HCT116 (cell line): ENCODE data around the gene PLEKHN1. TPM values are rescaled to one million over a fixed set of nuclear protein-coding genes. Genes with fewer than 3 reads are reported as not detected.

Source experiments
- ATAC-seq: fragments of 200-7000 bp; cut with Tn5 transposase; 2 replicates; pipeline ENCODE4 v1.9.1; 2020; ENCODE audit warnings: mild to moderate bottlenecking, moderate library complexity
- BruUV-seq: library from RNA; stranded (reverse); fragments of 400-500 nt; replicated peaks from 2 replicates; lab custom pipeline; 2021; lab: Mats Ljungman, UMichigan
- CTCF ChIA-PET: fragments of 300-600 bp; sonication (Branson Sonifier 250); formaldehyde crosslinking; loops from one replicate; lab custom pipeline; 2021; ENCODE audit warnings: antibody characterized with exemption; lab: Charles Lee
- POLR2A ChIA-PET: fragments of 300-600, 350-600 bp; sonication (Branson Sonifier 250); formaldehyde crosslinking; loops from one replicate; lab custom pipeline; 2021; ENCODE audit warnings: antibody characterized with exemption; lab: Charles Lee
- RAD21 ChIA-PET, 2 experiments: fragments of 300-600 bp; sonication (Branson Sonifier 250); formaldehyde crosslinking; loops; one replicate each; lab custom pipeline; 2023; ENCODE audit warnings: low total read pairs in 2 of 2; ENCODE audit not compliant: uncharacterized antibody in 2 of 2, unreplicated experiment in 2 of 2, low non-redundant PET in 1 of 2; lab: Charles Lee
- DNase-seq: peaks from one replicate; pipeline ENCODE4 v3.0.0-alpha.2; 2010; ENCODE audit warnings: low read depth, low spot score
- H2AFZ ChIP-seq: fragments of 200-600 bp; shearing (Covaris generic), sonication (generic); 2 replicates; pipeline ENCODE4 v1.6.1; 2017; ENCODE audit warnings: low read depth, mixed run types, mixed read lengths, antibody characterized with exemption, low read length; ENCODE audit not compliant: poor library complexity, severe bottlenecking
- H3K27ac ChIP-seq: 2 replicates; pipeline ENCODE4 v1.5.1; 2012; ENCODE audit warnings: low read depth, low read length
- H3K27me3 ChIP-seq: fragments of 200-600 bp; sonication (generic); 2 replicates; pipeline ENCODE4 v1.6.1; 2016; ENCODE audit warnings: mixed run types, low read length, mixed read lengths; ENCODE audit not compliant: insufficient read depth
- H3K36me3 ChIP-seq, 2 experiments: fragments of 200-500 bp in 1 of 2; fragments of 200-600 bp in 1 of 2; sonication (Bioruptor generic) in 1 of 2; sonication (generic) in 1 of 2; 2 replicates each; pipeline versions ENCODE4 v1.5.1 to v1.6.1; 2014 to 2016; ENCODE audit warnings: low read length in 2 of 2, inconsistent platforms in 1 of 2, mixed read lengths in 1 of 2, mixed run types in 1 of 2; ENCODE audit not compliant: insufficient read depth in 2 of 2, control insufficient read depth in 1 of 2
- H3K4me1 ChIP-seq, 2 experiments: fragments of 200-600 bp in 1 of 2; sonication (generic) in 1 of 2; 2 replicates each; pipeline versions ENCODE4 v1.5.1 to v1.6.1; 2012 to 2017; ENCODE audit warnings: low read length in 2 of 2, inconsistent platforms in 1 of 2, mild to moderate bottlenecking in 1 of 2, mixed read lengths in 1 of 2, mixed run types in 1 of 2, moderate library complexity in 1 of 2; ENCODE audit not compliant: insufficient read depth in 2 of 2, control insufficient read depth in 1 of 2
- H3K4me2 ChIP-seq: fragments of 200-600 bp; sonication (generic); 2 replicates; pipeline ENCODE4 v1.6.1; 2017; ENCODE audit warnings: mixed run types, low read length, mixed read lengths
- H3K4me3 ChIP-seq, 2 experiments: fragments of 200-600 bp in 1 of 2; sonication (generic) in 1 of 2; replicated peaks in 1 of 2; 2 replicates each; pipeline ENCODE4 v1.5.1; 2011 to 2016; ENCODE audit warnings: low read length in 2 of 2, control low read depth in 1 of 2, low read depth in 1 of 2, mild to moderate bottlenecking in 1 of 2, mixed read lengths in 1 of 2, mixed run types in 1 of 2
- H3K79me2 ChIP-seq: fragments of 200-600 bp; sonication (generic); 2 replicates; pipeline ENCODE4 v1.6.1; 2017; ENCODE audit warnings: mild to moderate bottlenecking, mixed run types, low read length, moderate library complexity, mixed read lengths; ENCODE audit not compliant: insufficient read depth
- H3K9ac ChIP-seq: fragments of 200-600 bp; sonication (generic); 2 replicates; pipeline ENCODE4 v1.6.1; 2016; ENCODE audit warnings: low read length, mixed read lengths
- H3K9me2 ChIP-seq: fragments of 200-600 bp; sonication (generic), shearing (Covaris generic); 2 replicates; pipeline ENCODE4 v1.6.1; 2017; ENCODE audit warnings: mixed run types, mild to moderate bottlenecking, moderate library complexity; ENCODE audit not compliant: insufficient read depth
- H3K9me3 ChIP-seq, 2 experiments: fragments of 200-500 bp in 1 of 2; fragments of 200-600 bp in 1 of 2; sonication (Bioruptor generic) in 1 of 2; sonication (generic) in 1 of 2; 2 replicates each; pipeline ENCODE4 v1.6.1; 2014 to 2017; ENCODE audit warnings: low read length in 2 of 2, mixed read lengths in 2 of 2, inconsistent platforms in 1 of 2, low read depth in 1 of 2, mild to moderate bottlenecking in 1 of 2, mixed run types in 1 of 2, moderate library complexity in 1 of 2; ENCODE audit not compliant: control insufficient read depth in 1 of 2, insufficient read depth in 1 of 2
- H4K20me1 ChIP-seq: fragments of 200-600 bp; sonication (generic), shearing (Covaris generic); 2 replicates; pipeline ENCODE4 v1.6.1; 2017; ENCODE audit warnings: mixed run types, mild to moderate bottlenecking, moderate library complexity; ENCODE audit not compliant: insufficient read depth
- ATF3 ChIP-seq: IDR thresholded peaks from 2 replicates; pipeline ENCODE4 v1.6.1; 2012
- CBX3 ChIP-seq: IDR thresholded peaks from 2 replicates; pipeline ENCODE4 v1.6.1; 2012; ENCODE audit warnings: low read depth
- CEBPB ChIP-seq: IDR thresholded peaks from 2 replicates; pipeline ENCODE4 v1.6.1; 2012; ENCODE audit warnings: low read depth
- CTCF ChIP-seq, 3 experiments: fragments of 200-600 bp in 1 of 3; sonication (generic) in 1 of 3; IDR thresholded peaks in 2 of 3; conservative IDR thresholded peaks in 1 of 3; 2 replicates each; pipeline ENCODE4 v1.5.1; 2012 to 2017; ENCODE audit warnings: low read depth in 2 of 3, low read length in 2 of 3, antibody characterized with exemption in 1 of 3, borderline replicate concordance in 1 of 3, control low read depth in 1 of 3, mild to moderate bottlenecking in 1 of 3, mixed read lengths in 1 of 3, mixed run types in 1 of 3, moderate library complexity in 1 of 3; ENCODE audit not compliant: insufficient read depth in 1 of 3
- ELF1 ChIP-seq: IDR thresholded peaks from 2 replicates; pipeline ENCODE4 v1.6.1; 2012; ENCODE audit warnings: low read depth, borderline replicate concordance
- FOSL1 ChIP-seq: IDR thresholded peaks from 2 replicates; pipeline ENCODE4 v1.6.1; 2012; ENCODE audit warnings: low read depth
- JUND ChIP-seq: IDR thresholded peaks from 2 replicates; pipeline ENCODE4 v1.6.1; 2012
- RAD21 ChIP-seq: IDR thresholded peaks from 2 replicates; pipeline ENCODE4 v1.6.1; 2012; ENCODE audit warnings: low read depth, mild to moderate bottlenecking
- SIN3A ChIP-seq: IDR thresholded peaks from 2 replicates; pipeline ENCODE4 v1.6.1; 2012; ENCODE audit warnings: low read depth
- SP1 ChIP-seq: IDR thresholded peaks from 2 replicates; pipeline ENCODE4 v1.6.1; 2012; ENCODE audit warnings: low read depth
- YY1 ChIP-seq: IDR thresholded peaks from 2 replicates; pipeline ENCODE4 v1.6.1; 2011; ENCODE audit warnings: low read length, low read depth, moderate library complexity, mild to moderate bottlenecking; ENCODE audit not compliant: insufficient replicate concordance; ENCODE audit errors: extremely low read depth
- ZBTB33 ChIP-seq: IDR thresholded peaks from 2 replicates; pipeline ENCODE4 v1.6.1; 2011; ENCODE audit warnings: mild to moderate bottlenecking, low read length, moderate library complexity; ENCODE audit not compliant: insufficient replicate concordance; ENCODE audit errors: extremely low read depth
- ZFX ChIP-seq: fragments of 450-650 bp; IDR thresholded peaks from 2 replicates; pipeline ENCODE4 v1.6.1; 2017
- ZNF274 ChIP-seq: fragments of 200-500 bp; sonication (Bioruptor generic); IDR thresholded peaks from 2 replicates; pipeline ENCODE4 v1.6.1; 2014; ENCODE audit warnings: mild to moderate bottlenecking, low read depth, low read length, inconsistent platforms
- intact Hi-C: fragments of 100-400 bp; cut with micrococcal nuclease; formaldehyde crosslinking; loops from 2 replicates; pipeline ENCODE4 v1.10.0; 2022
- total RNA-seq: library from RNA; stranded (reverse); gene quantifications from one replicate; pipeline ENCODE4 v1.2.1, GENCODE V29; 2021; ENCODE audit not compliant: unreplicated experiment
- TF ChIP-seq, protein P1 (sequence below): IDR thresholded peaks from 2 replicates; pipeline ENCODE4 v1.6.1; 2012

PLEKHN1 gene
- total RNA-seq, 1 experiment from 2014 or later, result 11.6 TPM

- peak overlapping the region; percentile 87 for H3K27ac ChIP-seq
- H3K9me3 ChIP-seq, result no peaks in the 10 kb centered on the region
- no TSS peak for BruUV-seq
- ChIA-PET POLR2A (interaction anchor here (1.1 kb wide), 1 partner anchor 40 kb away, joined by 3 read pairs; no protein-coding TSS in a partner anchor), RAD21 (no interaction called here), CTCF (no interaction called here)
- no peaks in the 10 kb centered on the region for H3K9me2 ChIP-seq
- H3K4me2 ChIP-seq, result peak overlapping the region; percentile 98
- DNase-seq (no peak), ATAC-seq (peak; percentile 0; the same call in 1 of the 2 replicates)
- peaks cover 33 to 52% of the 10 kb centered on the region in 2 experiments for H3K4me1 ChIP-seq
- H3K9ac ChIP-seq, result peak overlapping the region; percentile 67
- no peak for TF ChIP-seq ZNF274
- no peak for TF ChIP-seq FOSL1
- no peak for TF ChIP-seq ATF3
- no peak for TF ChIP-seq CBX3
- TF ChIP-seq RAD21, result no peak
- TF ChIP-seq CTCF (IDR thresholded peaks at IDR 0.05 in 2 of 3, conservative IDR thresholded peaks at IDR 0.05 in 1 of 3; ENCODE audit: borderline replicate concordance in 1 of 3, insufficient read depth in 1 of 3, low read depth in 2 of 3, low read length in 2 of 3), result no peak
- TF ChIP-seq ZBTB33, result no peak
- no peak for TF ChIP-seq ZFX
- TF ChIP-seq, protein P1, sequence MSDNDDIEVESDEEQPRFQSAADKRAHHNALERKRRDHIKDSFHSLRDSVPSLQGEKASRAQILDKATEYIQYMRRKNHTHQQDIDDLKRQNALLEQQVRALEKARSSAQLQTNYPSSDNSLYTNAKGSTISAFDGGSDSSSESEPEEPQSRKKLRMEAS, result no peak
- no peak for TF ChIP-seq SP1
- TF ChIP-seq CEBPB, result no peak
- TF ChIP-seq YY1, result no peak
- TF ChIP-seq SIN3A, result no peak
- TF ChIP-seq ELF1, result no peak
- no peak for TF ChIP-seq JUND
- H4K20me1 ChIP-seq, result no peaks in the 10 kb centered on the region
- H3K4me3 ChIP-seq, result peak overlapping the region; percentile 15 to 40
- intact Hi-C loops, result no loop called here
- H3K36me3 ChIP-seq, result peaks cover 0 to 23% of the 10 kb centered on the region in 2 experiments; a peak in 2 of 4 replicates
- H3K79me2 ChIP-seq, result peaks cover 77% of the 10 kb centered on the region
- no peaks in the 10 kb centered on the region for H3K27me3 ChIP-seq
- H2AFZ ChIP-seq, result no peak overlapping the region
These were observed 58.0 kb downstream of the PLEKHN1 start for GRCh38 chr1:1024149-1024770.
